ENCODE measurements around the gene SCUBE3. TPM values are rescaled to one million over a fixed set of nuclear protein-coding genes. Genes with fewer than 3 reads are reported as not detected.

Gene SCUBE3
- total and polyA plus RNA-seq, 2 of the 4 experiments (the other 2 are of a cell fraction), result 19.9 to 45.5 TPM

- Histone ChIP-seq H3K4me1 (ENCODE audit: control insufficient read depth, insufficient read depth, low read length) (peaks cover 8% of the 10 kb centered on the region; the same call in 1 of the 2 replicates), H4K20me1 (ENCODE audit: insufficient read depth, low read length) (no peaks in the 10 kb centered on the region), H3K27ac (ENCODE audit: insufficient read depth, low read length) (peak overlapping the region; percentile 66), H2BK5ac (ENCODE audit: low read depth, low read length, poor library complexity, severe bottlenecking) (peak overlapping the region; percentile 43), H4K91ac (ENCODE audit: insufficient read depth, low read depth, low read length) (peak overlapping the region; percentile 75), H3K14ac (replicated peaks; ENCODE audit: low read depth, low read length) (peak overlapping the region; percentile 84), H3K36me3 (ENCODE audit: control insufficient read depth, insufficient read depth, low read length) (no peaks in the 10 kb centered on the region), H2AK5ac (ENCODE audit: low read depth, low read length) (no peak overlapping the region; the same call in 1 of the 2 replicates), H3K56ac (ENCODE audit: extremely low read depth, insufficient read depth, low read length) (peak overlapping the region; percentile 76), H3K27me3 (ENCODE audit: control insufficient read depth, insufficient read depth, low read length) (no peaks in the 10 kb centered on the region), H3K4me2 (ENCODE audit: low read depth, low read length) (peak overlapping the region; percentile 78), H2BK120ac (ENCODE audit: low read depth, low read length) (peak overlapping the region; percentile 56; the same call in 1 of the 2 replicates), H2BK20ac (ENCODE audit: low read depth, low read length) (no peak overlapping the region), H2AFZ (replicated peaks; ENCODE audit: low read length, poor library complexity) (peak overlapping the region; percentile 99), H3K9me1 (ENCODE audit: insufficient read depth, low read length) (peaks cover 9% of the 10 kb centered on the region), H3K4me3 (ENCODE audit: insufficient read depth, low read depth, low read length) (peak overlapping the region; percentile 64), H3K9ac (ENCODE audit: low read depth, low read length) (peak overlapping the region; percentile 60), H4K8ac (ENCODE audit: low read depth in 2 of 2, low read length in 2 of 2) (peak overlapping the region; percentile 18 to 90; a peak in 2 of 4 replicates), H3K23ac (ENCODE audit: low read depth, low read length) (peak overlapping the region; percentile 95), H3K9me3 (ENCODE audit: control insufficient read depth, insufficient read depth, low read length) (no peaks in the 10 kb centered on the region), H3K79me1 (ENCODE audit: low read depth in 1 of 2, low read length in 2 of 2) (peaks cover 23 to 45% of the 10 kb centered on the region in 2 experiments), H2BK15ac (ENCODE audit: low read depth, low read length) (no peak overlapping the region), H3K4ac (ENCODE audit: low read depth, low read length) (peak overlapping the region; percentile 89), H2AK9ac (replicated peaks; ENCODE audit: low read depth, low read length, poor library complexity) (peak overlapping the region; percentile 48), H4K5ac (ENCODE audit: low read depth, low read length) (peak overlapping the region; percentile 42), H3K18ac (ENCODE audit: low read depth, low read length) (0 out of 2 replicates have a peak overlapping the region, but pooled peaks have one; percentile 13)
- TF ChIP-seq ELK1 (IDR thresholded peaks at IDR 0.05; ENCODE audit: borderline replicate concordance, low read depth, low read length), result no peak
- peak; percentile 5 for TF ChIP-seq RCOR1 (IDR thresholded peaks at IDR 0.05; ENCODE audit: insufficient replicate concordance, low read length)
- ATAC-seq (ENCODE audit: low read depth) (peak; percentile 30), DNase-seq (peak; percentile 59)
- 0% methylated on average over 9 of the region's 20 CpGs; no CpG with 5 or more reads in 1 of the 2 experiments for WGBS, 2 experiments (ENCODE audit: extremely low coverage in 2 of 2, insufficient read length in 1 of 2)
- CTCF ChIA-PET, result interaction anchor here (1.0 kb wide), 1 partner anchor 10 kb away, joined by 4 read pairs; no protein-coding TSS in a partner anchor
- BruUV-seq (replicated peaks), result no TSS peak
- in situ Hi-C loops (cut with MboI; ENCODE audit: low sequenced_read_pairs), result no loop called here
- dilution Hi-C loops (cut with HindIII; ENCODE audit: low sequenced_read_pairs, unreplicated experiment), result no loop called here
- intact Hi-C loops (cut with micrococcal nuclease), result loop anchor here (1.0 kb wide), 1 partner anchor 29 kb away; no protein-coding TSS in a partner anchor
- POLR2A ChIA-PET (ENCODE audit: unreplicated experiment), result no interaction called here
Observed at GRCh38 chr6:35258858-35259193, 45.1 kb downstream of the SCUBE3 start.

Measured in IMR-90 (cell line).